C4-2B (cell line): Measurements from ENCODE around the gene SLC4A1.

Source experiments
- CTCF ChIP-seq: fragments of 450-650 bp; conservative IDR thresholded peaks from 2 replicates; pipeline ENCODE4 v1.5.1; 2017; ENCODE audit warnings: mild to moderate bottlenecking
- ZFX ChIP-seq: fragments of 450-650 bp; IDR thresholded peaks from 2 replicates; pipeline ENCODE4 v1.6.1; 2017

- no peak for TF ChIP-seq CTCF
- TF ChIP-seq ZFX = no peak
Observed at GRCh38 chr17:44241106-44241624, 26.8 kb downstream of the SLC4A1 start.
